Right cardiac atrium (tissue), 5 donors: ENCODE measurements around the gene UBAP2. TPM values are rescaled to one million over a fixed set of nuclear protein-coding genes. Genes with fewer than 3 reads are reported as not detected.

Source experiments
- ATAC-seq, 2 donors: fragments of 200-7000 bp; cut with Tn5 transposase; one replicate each; pipeline versions ENCODE4 v1.8.0 to v1.9.1; 2020; ENCODE audit warnings: moderate library complexity in 2 of 2, mild to moderate bottlenecking in 1 of 2
- DNase-seq, 3 donors: peaks; one replicate each; pipeline ENCODE4 v3.0.0-alpha.2; 2020
- H3K27ac ChIP-seq: one replicate; pipeline ENCODE4 v1.5.1; 2013; ENCODE audit warnings: mild to moderate bottlenecking, low read length, control low read depth, moderate library complexity
- H3K27me3 ChIP-seq: one replicate; pipeline ENCODE4 v1.6.1; 2013; ENCODE audit not compliant: control insufficient read depth, insufficient read depth
- H3K4me1 ChIP-seq: one replicate; pipeline ENCODE4 v1.6.1; 2013; ENCODE audit warnings: low read length; ENCODE audit not compliant: control insufficient read depth, insufficient read depth
- H3K4me3 ChIP-seq: one replicate; pipeline ENCODE4 v1.5.1; 2013; ENCODE audit warnings: low read length, control low read depth
- H3K9me3 ChIP-seq: one replicate; pipeline ENCODE4 v1.6.1; 2013; ENCODE audit warnings: low read length; ENCODE audit not compliant: control insufficient read depth
- WGBS: extraction: QIAGEN DNeasy Blood & Tissue Kit; methylation state at CpG from one replicate; pipeline ENCODE4 v1.1.7; 2013; 5-methylcytosine and 5-hydroxymethylcytosine counted together
- intact Hi-C, 4 donors: fragments of 100-400 bp; cut with DNase I; formaldehyde crosslinking; loops; one replicate each; pipeline versions ENCODE4 v1.11.0 to v1.14.0; 2022 to 2023
- polyA plus RNA-seq: library from polyadenylated mRNA; stranded (reverse); fragments of 200-250 nt; gene quantifications from one replicate; pipeline ENCODE4 v1.2.3, GENCODE V29; 2013
- total RNA-seq, 4 donors: library from RNA; stranded (reverse); fragmentation: NEBNext Ultra II Directional; extraction: Animal tissue kit (Norgen Biotek cat#: 25700); gene quantifications; one replicate each; pipeline ENCODE4 v1.2.1, GENCODE V29; 2021
- donor health status: healthy with polysubstance abuse.
- donor health status: DM: no; HTN: yes; CAD: no.
- donor health status: DM: no; HTN: no; CAD: no.
- donor health status: DM: no; HTN: yes; CAD: no; lungs with severe emphysema.
- donor health status: DM: yes; HTN: yes; CAD: no.

The UBAP2 gene
- total and polyA plus RNA-seq, 5 donors: 10.2 to 27.7 (median 26.4) TPM

- peak; percentile 77 to 86 for ATAC-seq
- Histone ChIP-seq H3K4me1 (peaks cover 17% of the 10 kb centered on the region), H3K9me3 (no peaks in the 10 kb centered on the region), H3K27me3 (no peaks in the 10 kb centered on the region), H3K27ac (peak overlapping the region; percentile 93), H3K4me3 (no peak overlapping the region)
- DNase-seq: peak in 2 of 3 donors; percentile 51 to 80
- intact Hi-C loops: no loop called here
- WGBS: 23% methylated on average over 1 of the region's 1 CpG
Measured at GRCh38 chr9:34084562-34084961, 35.9 kb upstream of the UBAP2 start.

DNA sequence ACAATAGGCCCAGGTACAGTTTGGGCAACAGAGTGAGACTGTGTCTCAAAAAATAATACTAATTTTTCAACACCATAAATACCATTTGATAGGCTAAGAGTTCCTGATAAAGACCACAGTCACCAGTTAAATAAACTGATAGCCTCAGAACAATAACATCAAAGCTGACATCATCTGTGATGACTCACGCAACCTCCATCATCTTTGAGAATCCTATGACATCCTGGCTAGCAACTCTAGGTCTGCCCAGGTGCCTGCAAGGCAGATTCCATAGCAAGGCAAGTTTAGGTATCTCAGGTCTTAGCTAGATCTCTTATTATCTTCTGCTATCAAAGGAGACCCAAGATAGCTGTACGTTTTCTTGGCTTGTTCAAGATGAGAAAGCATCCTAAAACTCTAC, 30.5 kb upstream of the UBAP2 start:
- Histone ChIP-seq H3K27ac (no peak overlapping the region), H3K27me3 (no peaks in the 10 kb centered on the region), H3K4me3 (no peak overlapping the region), H3K9me3 (no peaks in the 10 kb centered on the region), H3K4me1 (peaks cover 4% of the 10 kb centered on the region)
- WGBS: 75% methylated on average over 2 of the region's 2 CpGs
- ATAC-seq (no peak), DNase-seq (no peak)
- intact Hi-C loops: loop anchor here in 1 of 4 donors (5.0 kb wide), 1 partner anchor 173 kb away; no protein-coding TSS in a partner anchor

GRCh38 chr9:34072868-34073590, 24.3 kb upstream of the UBAP2 start:
- DNase-seq: no peak
- H3K27ac ChIP-seq: peak overlapping the region; percentile 29
- ATAC-seq: peak; percentile 58 to 68
- intact Hi-C loops: loop anchor here in 1 of 4 donors (5.0 kb wide), 1 partner anchor 61 kb away; no protein-coding TSS in a partner anchor
- no peaks in the 10 kb centered on the region for H3K9me3 ChIP-seq
- H3K4me3 ChIP-seq: no peak overlapping the region
- WGBS: 62% methylated on average over 5 of the region's 5 CpGs
- H3K4me1 ChIP-seq: no peaks in the 10 kb centered on the region
- H3K27me3 ChIP-seq: no peaks in the 10 kb centered on the region

GRCh38 chr9:34072410-34072809, 23.7 kb upstream of the UBAP2 start:
- Histone ChIP-seq H3K27ac (peak overlapping the region; percentile 29), H3K27me3 (no peaks in the 10 kb centered on the region), H3K4me1 (no peaks in the 10 kb centered on the region), H3K9me3 (no peaks in the 10 kb centered on the region), H3K4me3 (no peak overlapping the region)
- DNase-seq (no peak), ATAC-seq (no peak)
- intact Hi-C loops: loop anchor here in 1 of 4 donors (5.0 kb wide), 1 partner anchor 60 kb away; no protein-coding TSS in a partner anchor
- 78% methylated on average over 2 of the region's 2 CpGs for WGBS

- Histone ChIP-seq H3K4me1 (no peaks in the 10 kb centered on the region), H3K4me3 (no peak overlapping the region), H3K9me3 (no peaks in the 10 kb centered on the region), H3K27me3 (no peaks in the 10 kb centered on the region), H3K27ac (no peak overlapping the region)
- DNase-seq: no peak
- intact Hi-C loops: loop anchor here in 1 of 4 donors (5.0 kb wide), 1 partner anchor 58 kb away; no protein-coding TSS in a partner anchor
- WGBS: 65% methylated on average over 5 of the region's 5 CpGs
- no peak for ATAC-seq
Measured at GRCh38 chr9:34070606-34071324, 22.1 kb upstream of the UBAP2 start.

GRCh38 chr9:34069831-34070230, 21.1 kb upstream of the UBAP2 start:
- no peak for DNase-seq
- intact Hi-C loops: loop anchor here in 1 of 4 donors (5.0 kb wide), 1 partner anchor 58 kb away; no protein-coding TSS in a partner anchor
- Histone ChIP-seq H3K27ac (no peak overlapping the region), H3K4me1 (no peaks in the 10 kb centered on the region), H3K4me3 (no peak overlapping the region), H3K27me3 (no peaks in the 10 kb centered on the region), H3K9me3 (no peaks in the 10 kb centered on the region)
- WGBS: 89% methylated on average over 6 of the region's 6 CpGs
- ATAC-seq: no peak

DNA sequence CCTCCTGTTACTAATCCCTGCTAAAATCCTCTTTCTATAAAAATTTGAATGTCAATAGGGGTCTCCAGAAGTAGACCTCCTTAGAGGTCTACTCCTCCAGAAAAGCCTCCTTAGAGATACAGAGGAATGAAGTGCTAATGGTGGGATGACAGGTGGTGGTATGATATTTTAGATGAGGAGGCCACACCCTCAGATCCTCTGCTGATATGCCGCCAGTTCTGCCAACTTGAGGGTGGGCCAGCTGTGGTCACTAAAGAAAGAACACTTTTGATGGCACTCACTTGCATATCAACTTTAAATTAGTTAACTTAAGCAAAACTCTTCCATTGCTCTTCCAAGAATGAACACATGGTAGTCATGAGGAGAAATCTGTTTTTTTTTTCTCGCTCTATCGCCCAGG, 16.9 kb upstream of the UBAP2 start:
- H3K27me3 ChIP-seq: no peaks in the 10 kb centered on the region
- H3K27ac ChIP-seq: no peak overlapping the region
- no peak overlapping the region for H3K4me3 ChIP-seq
- no peaks in the 10 kb centered on the region for H3K4me1 ChIP-seq
- intact Hi-C loops: no loop called here
- DNase-seq: no peak
- H3K9me3 ChIP-seq: no peaks in the 10 kb centered on the region
- WGBS: 95% methylated on average over 3 of the region's 3 CpGs
- no peak for ATAC-seq

DNA sequence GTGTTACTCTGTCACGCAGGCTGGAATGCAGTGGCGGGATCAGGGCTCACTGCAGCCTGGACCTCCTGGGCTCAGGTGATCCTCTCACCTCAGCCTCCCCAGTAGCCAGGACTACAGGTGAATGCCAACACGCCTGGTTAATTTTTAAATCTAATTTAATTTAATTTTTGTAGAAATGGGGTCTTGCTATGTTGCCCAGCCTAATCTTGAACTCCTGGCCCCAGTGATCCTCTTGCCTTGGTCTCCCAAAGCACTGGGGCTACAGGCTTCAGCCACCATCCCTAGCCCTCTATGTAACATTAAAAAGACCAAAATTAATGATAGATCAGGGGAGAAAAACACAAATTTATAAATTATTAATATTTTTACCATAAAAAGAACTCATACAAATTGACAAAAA, 11.3 kb upstream of the UBAP2 start:
- no peak overlapping the region for H3K4me3 ChIP-seq
- intact Hi-C loops: no loop called here
- ATAC-seq (no peak), DNase-seq (no peak)
- H3K4me1 ChIP-seq: no peaks in the 10 kb centered on the region
- WGBS: 72% methylated on average over 3 of the region's 3 CpGs
- no peak overlapping the region for H3K27ac ChIP-seq
- H3K9me3 ChIP-seq: no peaks in the 10 kb centered on the region
- H3K27me3 ChIP-seq: no peaks in the 10 kb centered on the region

- ATAC-seq (no peak), DNase-seq (no peak)
- H3K4me3 ChIP-seq: no peak overlapping the region
- H3K9me3 ChIP-seq: no peaks in the 10 kb centered on the region
- H3K27me3 ChIP-seq: no peaks in the 10 kb centered on the region
- no peak overlapping the region for H3K27ac ChIP-seq
- H3K4me1 ChIP-seq: no peaks in the 10 kb centered on the region
- 25% methylated on average over 3 of the region's 3 CpGs for WGBS
- intact Hi-C loops: no loop called here
Measured at GRCh38 chr9:34059281-34059680, 10.6 kb upstream of the UBAP2 start.

- intact Hi-C loops: no loop called here
Measured at GRCh38 chr9:34049630-34050384, 1.1 kb upstream of the UBAP2 start.

More at GRCh38 chr9:34049630-34050384, 1.1 kb upstream of the UBAP2 start:
- no peak for DNase-seq
- H3K27ac ChIP-seq: no peak overlapping the region
- no peaks in the 10 kb centered on the region for H3K9me3 ChIP-seq
- H3K4me3 ChIP-seq: peak overlapping the region; percentile 86
- H3K27me3 ChIP-seq: no peaks in the 10 kb centered on the region
- no peak for ATAC-seq
- 30% methylated on average over 18 of the region's 18 CpGs for WGBS
- H3K4me1 ChIP-seq: peaks cover 10% of the 10 kb centered on the region
